GM21381 (cell line): ENCODE data around the gene CARD10.

Experiments used
- ATAC-seq: cut with Tn5 transposase; IDR thresholded peaks from one replicate; pipeline ENCODE4 v1.9.1; 2021; ENCODE audit warnings: mild to moderate bottlenecking, moderate library complexity; ENCODE audit not compliant: unreplicated experiment

Gene CARD10

DNA sequence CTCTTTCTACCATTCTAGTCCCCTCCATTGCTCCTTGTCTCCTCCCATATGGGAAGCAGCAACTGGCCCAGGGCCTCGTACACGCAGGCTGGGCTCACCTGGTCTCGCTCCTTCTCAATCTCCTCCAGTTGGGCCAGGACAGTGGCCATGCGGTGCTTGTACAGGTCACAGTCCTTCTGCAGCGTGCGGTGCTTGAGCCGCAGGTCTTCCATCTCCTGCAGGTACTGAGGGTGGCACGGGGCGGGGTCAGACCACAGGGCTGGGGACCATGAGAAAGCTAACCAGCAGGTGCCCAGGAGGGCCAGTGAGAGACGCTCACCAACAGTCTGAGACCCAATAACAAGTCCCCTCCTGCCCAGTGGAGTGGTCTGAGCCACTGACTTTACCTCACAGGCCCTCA, 11.5 kb downstream of the CARD10 start:
- no peak for ATAC-seq

DNA sequence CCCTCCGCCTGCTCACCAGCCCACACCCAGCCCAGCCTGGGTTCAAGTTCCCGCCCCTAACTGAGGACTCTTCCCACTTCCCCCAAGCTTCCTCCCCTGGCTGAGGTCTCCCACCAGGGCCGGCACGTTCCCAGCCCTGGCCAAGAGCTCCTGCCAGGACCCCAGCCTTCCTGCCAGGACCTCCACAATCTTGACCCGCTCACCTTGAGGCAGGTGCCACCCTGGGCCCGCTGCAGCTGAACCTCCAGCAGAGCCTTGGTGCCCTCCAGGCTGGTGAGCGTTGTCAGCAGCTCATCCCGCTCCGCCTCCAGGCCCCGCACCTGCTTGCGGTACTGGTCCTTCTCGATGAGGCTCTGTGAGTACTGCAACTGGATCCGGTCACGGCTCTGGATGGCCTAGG, 13.2 kb downstream of the CARD10 start:
- ATAC-seq, result no peak

DNA sequence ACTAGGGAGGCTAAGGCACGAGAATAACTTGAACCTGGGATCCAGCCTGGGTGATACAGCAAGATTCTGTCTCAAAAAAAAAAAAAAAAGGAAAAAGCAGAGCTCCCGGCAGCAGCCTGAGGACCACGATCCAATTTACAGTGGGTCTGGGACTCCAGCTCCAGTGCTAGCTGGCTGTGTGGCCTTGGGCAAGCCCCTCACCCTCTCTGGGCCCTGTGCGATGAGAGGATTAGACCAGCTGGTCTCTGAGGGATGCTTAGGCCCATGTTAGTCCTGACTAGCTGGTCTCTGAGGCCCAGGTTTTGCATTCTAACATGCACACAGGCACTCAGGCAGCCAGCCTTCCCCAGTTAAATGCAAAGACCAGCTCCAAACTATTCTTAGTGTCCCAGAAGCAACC, 13.7 kb downstream of the CARD10 start:
- no peak for ATAC-seq

DNA sequence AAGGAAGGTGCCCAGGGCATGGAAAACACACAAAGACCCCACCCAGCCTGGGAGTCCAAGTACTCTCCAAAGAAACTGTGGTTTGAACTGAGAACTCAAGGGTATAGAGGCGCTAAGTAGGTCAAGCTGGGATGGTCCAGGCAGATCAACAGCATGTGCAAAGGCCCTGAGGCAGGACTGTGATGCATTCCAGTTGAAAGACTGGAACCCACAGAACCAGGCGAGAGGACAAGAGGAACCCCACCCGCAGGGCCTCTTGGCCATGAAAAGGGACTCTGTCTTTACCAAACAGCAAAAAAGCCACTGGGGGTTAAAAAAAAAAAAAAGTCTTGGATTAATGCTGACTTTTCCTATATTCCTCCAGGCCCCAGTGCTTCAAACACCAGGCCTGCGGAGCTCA, 14.3 kb downstream of the CARD10 start:
- ATAC-seq, result no peak

DNA sequence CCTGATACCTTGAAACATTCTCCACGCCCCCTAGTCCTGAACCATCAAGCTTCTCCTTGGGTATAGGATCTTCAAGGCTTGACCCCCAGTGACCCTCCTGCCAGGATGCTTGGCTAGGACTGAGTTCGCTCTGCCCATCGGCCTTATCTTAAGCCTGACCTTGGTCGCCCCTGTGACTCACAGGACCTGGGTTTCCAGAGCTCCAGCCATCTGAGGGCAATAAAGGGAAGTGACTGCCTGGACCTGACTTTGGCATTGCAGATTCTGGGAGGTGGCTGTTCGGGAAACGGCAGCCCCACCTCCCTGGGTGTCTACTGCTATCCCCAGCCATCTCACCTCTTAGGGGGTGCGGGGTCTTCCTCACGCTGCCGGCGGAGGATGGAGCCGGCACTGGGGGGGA, 15.4 kb downstream of the CARD10 start:
- no peak for ATAC-seq

DNA sequence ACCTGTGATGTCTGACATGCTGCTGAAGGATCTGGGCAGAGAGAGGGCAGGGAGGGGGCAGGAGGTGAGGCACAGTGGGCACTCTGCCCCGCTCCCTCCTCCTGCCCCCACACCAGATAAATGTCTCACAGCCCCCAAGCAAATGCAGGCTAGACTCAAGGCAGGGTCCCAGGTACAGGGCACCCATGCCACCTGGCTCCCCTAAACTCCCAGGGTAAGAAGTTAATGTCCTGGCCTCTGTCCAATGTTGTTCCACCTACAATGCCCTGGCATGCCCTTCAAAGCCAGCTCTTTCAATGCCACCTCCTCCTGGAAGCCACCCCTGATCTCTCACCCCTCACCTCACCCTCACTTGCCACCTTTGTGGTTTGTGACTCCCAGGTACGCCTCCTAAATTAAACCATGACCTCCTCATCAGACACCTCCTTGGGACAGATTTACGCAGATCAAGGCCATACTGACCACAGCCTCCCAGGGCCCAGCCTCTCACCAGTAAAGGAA, 16.0 kb downstream of the CARD10 start:
- ATAC-seq, result no peak

DNA sequence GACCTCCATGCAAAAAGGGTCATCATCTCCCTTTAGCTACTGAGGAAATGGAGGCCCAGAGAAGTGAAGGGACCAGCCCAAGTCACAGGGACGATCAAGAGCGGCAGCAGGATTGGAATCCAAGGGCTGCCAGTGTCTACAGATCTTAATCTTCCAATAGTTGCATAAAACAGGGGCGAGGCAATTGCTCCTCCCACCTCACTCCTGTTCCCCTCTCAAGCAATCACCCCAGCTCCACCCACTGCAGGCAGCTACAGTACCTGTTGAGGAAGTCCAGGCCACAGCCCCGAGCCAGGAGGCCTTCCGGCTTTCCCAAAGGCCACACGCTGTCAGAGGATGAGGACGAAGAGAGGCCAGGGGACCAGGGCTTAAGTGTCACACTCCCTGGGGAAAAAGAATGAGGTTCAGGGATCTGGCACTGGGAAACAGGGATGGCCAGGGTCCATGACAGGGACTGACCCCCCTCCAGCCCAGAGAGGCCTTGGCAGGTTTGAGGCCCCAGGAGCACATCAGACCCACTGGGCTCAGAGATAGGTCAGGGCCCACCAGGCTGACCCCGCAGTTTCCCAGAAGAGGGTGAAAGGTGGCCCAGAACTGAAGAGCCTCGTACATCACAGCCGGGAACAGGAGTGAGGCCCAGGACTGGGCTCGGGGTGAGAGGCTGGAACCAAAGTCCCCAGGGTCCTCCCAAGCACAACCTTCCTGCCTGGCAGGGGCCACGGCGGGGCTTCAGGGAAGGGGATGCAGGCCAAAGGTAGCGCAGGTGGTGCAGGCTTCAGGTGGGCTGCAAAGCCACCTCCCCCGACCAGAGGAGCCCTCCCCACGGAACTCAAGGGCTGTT, 16.7 kb downstream of the CARD10 start:
- ATAC-seq, result no peak

DNA sequence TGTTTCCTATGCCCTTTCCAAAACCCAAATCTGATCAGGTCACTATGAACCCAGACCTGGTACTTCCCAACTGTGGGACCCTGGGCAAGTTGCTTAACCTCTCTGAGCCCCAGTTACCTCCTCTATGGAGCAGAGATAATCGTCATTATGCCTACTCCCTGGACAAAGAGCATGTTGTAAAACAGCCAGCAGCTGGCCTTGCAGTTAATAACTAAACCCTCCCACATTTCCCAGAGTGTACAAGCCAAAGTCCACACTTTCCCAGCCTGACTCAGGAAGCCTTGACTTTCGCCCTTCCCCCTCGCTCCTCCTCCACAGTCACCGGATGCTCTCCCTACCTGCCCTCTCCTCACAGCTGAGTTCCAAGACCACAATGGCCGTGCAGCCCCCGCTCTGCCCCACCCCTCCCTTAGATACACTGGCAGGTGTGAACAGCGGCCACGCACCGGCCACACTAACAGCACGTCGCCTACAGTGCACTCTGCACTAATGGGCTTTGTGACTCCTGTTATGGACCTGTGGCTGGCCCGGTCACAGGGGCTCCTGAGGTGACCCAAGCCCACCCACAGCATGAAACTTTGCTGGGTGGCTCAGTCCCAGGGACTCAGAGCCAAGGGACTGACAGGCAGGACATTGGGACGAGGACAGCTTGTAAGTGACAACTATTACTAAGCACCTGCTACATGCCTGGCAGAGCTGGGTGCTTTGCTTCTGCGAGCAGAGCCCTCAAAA, 17.4 kb downstream of the CARD10 start:
- ATAC-seq, result no peak

DNA sequence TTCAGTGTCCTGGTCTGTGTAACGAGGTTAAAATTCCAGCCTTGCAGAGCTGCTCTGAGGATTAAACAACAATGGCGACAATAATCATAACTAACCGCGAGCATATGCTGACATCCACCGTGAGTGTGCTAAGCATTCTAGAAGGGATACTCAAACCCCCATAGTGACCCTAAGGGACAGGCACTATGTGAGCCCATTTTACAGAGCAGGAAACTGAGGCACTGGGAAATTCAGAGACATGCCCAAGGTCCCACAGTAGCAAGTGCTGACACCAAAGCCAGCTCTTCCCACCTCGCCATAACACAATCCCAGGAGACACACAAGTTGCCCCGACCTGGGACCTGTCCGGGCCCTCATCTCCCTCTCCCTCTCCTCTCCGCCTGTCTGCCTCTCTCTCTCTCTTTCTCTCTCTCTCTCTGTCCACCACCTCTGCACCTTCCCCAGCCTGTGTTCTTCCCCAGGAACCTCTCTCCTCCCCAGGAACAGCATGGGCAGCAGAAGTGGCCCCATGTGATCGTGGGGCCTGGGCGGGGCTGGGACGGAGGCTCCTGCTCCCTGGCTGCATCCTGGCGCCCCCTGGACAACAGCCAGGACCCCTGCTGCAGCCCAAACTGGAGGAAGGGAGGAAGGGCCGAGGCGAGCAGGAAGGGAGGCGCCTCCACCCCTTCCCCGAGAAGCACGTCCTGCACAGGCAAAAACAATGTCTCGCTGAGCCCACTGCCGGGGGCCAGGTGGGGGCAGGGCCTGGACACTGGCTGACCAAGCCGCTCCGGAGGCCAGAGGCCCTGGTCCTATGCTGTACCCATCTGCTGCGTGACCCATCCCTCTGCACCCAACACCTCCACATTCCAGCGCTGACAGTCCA, 18.2 kb downstream of the CARD10 start:
- no peak for ATAC-seq

DNA sequence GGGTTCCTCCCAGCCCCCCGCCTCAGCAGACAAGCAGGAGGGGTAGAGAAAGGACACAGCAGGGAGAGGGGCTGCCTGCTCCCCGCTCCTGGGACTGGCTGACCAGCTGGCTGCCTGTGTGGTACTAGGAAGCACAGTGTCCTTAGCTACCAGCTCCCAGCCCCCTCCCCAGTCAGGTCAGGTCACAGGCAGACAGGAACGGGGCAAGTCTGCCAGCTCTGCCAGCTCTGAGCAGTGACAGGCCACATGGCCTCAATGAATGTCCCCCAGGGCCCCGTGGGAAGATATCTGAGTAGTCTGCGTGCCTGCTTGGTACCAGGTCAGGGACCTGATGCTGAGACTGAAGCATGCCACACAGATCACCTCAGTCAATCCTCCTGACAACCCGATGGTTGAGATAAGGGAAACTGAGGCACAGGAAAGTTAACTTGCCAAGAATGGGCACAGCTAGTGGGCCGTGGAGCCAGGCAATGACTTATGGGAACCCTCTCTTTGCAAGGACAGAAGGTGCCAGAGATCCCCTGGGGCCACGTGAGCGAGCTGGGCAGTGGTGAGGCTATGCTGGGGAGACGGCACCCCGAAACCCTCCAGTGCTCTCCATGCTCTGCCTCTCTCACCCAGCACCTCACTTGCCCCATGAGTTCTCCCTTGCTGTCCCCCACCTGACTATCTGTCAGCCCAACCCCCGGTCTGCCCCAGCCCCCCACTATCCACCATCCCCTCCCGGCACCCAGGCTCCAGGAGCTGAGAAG, 19.2 kb downstream of the CARD10 start:
- ATAC-seq, result no peak

DNA sequence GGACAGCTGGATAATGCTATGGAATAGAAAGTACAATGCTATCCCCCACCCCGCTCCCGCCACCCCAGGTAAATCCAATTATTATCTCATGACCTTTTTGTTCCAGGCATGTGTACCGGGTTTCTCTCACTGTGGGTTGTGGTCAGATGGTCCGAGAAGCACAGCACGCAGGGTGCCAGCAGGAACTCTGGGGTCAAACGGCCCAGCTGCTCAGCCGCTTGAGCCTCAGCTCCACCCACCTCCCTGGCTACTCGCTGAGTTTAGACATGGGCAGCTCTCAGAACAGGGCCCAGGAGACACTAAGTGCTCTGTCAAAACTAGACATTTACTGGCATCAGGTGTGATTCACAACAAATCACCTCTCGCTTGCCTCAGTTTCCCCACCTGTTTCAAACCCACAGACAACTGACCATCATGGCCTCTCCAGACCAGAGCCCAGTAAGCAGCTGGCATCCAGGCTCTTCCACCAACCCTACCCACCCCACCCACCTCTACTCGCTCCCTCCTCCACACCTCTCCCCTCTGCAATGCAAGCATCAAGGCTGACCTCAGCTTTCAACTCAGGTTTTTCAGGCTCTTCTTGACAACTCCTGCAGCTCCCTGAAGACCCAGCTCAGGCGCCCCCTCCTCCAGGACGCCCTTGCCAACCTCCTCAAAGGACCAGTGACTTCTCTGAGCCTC, 20.0 kb downstream of the CARD10 start:
- no peak for ATAC-seq

DNA sequence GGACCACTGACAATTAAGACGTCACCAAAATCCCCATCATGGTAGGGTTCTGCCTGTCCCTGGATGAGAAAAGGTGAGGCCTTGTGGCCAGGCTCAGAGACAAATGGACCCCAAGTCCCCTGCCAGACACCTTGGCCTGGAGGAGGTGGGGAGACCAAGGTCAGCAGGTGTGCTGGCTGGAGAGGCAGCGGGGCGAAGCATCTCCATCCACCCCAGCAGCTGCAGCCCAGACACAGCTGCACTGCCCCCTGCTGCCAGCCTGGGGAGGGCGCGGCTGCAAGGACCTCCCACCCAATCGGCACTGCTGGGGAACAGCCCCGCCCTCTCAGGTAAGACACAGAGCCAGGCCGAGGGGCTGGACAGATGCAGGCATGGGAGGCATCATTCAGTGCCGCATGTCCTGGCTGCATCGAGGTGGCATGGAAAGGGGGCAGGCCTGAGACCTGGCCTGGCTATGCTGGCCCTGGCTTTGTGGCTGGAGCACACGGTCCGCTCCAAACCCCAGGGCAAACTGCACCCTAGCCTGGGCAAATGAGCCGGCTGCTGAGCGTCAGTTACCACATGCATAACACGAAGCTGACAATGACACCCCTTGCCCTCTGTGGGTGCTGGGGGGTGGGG, 20.8 kb downstream of the CARD10 start:
- ATAC-seq, result no peak

DNA sequence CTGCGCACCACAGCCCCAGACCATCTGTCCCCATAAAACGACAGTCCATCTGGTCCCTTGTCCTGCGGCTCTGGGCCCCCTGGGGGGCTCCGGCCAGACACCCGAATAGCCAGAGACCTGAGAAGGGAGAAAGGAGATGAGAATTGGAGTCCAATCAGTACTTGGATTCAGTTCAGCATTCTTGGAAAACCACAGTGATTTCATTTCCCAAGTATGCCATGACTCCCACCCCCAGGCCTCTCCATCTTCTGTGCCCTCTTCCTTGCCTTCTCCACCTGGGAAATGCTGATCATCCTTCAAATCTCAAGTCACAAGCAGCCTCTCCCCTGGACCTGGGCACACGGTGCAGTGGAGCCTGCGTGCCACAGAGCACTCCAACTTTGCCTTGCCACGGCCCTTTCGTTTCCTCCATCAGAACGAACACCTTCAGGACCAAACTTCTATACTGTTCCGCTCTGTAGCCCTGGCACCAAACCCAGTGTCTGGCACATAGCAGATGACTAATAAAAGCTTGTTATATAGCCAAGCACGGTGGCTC, 22.1 kb downstream of the CARD10 start:
- ATAC-seq, result no peak

DNA sequence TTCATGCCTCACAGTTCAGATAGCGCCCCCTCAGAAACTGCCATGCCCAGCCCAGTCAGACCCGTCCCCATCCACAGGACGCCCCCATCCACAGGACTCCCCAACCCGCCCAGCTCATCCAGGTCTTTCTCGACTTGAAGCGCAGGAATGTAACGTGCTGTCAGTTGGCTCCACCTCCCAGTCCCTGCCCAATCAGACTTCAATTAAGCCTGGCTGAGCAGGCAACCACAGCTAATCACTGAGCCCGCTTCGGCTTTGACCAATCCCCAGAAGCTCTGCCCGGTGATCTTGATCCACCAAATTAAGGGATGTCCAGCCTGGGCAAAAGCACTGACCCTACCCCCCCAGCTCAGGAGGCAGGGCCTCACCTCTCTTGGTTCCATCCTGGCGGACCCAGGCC, 22.6 kb downstream of the CARD10 start:
- ATAC-seq, result no peak

DNA sequence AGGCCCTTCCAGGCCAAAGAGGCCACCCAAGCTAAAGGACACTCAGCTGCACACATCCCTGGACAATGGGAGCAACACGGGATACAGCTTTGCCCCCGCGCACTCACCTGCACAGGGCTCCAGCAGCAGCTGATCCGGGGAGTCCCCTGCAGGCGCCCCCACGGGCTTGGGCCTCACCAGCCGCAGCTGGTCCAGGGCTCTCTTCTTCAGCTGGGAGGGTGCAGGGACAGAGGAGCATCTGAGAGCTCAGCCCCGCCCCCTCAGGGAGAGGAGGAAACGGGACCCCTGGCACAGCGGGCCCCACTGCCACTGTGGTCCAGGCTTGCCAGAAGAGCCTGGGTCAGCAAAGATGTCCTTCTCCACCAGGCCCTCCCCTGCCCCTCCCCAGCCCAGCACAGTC, 25.2 kb downstream of the CARD10 start:
- ATAC-seq, result no peak

DNA sequence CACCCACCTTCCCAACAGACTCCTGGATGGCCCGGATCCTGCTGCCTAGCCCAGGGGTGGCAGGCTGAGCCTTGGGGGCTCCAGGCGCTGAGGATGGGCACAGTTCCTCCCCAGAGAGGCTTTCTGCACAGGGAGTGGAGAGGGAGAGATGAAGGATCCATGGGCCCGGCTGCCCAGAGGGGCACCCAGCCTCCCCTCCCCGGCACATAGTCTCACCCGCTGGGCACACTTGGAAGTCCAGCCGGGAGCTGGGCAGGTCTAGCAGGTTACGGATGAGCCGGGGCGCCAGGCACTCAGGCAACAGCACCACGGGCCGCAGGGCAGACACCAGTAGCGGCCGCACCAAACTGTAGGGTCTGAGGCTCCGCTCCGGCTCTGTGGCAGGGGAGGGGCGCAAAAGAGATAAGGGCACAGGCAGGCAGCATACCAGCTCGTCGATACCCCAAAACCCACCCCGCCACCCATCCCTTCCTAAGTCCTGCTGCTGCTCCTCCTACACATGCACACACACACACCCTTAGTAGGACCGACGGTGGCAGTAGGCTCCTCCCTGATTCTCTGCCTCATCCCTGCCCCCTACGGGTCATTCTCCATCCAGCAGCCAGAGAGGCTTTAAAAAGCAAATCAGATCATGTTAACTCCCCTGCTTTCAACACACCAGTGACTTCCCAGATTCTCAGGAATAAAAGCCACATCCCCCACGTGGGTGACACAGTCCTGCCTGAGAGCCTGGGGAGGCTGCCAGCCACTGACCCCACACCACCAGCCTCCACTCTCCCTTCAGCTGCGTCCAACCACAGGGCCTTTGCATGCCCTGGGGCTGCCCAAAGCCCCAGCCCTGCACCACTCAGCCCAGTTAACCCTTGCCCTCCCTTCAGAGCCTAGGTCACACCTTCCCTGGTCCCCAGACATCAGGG, 26.5 kb downstream of the CARD10 start:
- no peak for ATAC-seq

DNA sequence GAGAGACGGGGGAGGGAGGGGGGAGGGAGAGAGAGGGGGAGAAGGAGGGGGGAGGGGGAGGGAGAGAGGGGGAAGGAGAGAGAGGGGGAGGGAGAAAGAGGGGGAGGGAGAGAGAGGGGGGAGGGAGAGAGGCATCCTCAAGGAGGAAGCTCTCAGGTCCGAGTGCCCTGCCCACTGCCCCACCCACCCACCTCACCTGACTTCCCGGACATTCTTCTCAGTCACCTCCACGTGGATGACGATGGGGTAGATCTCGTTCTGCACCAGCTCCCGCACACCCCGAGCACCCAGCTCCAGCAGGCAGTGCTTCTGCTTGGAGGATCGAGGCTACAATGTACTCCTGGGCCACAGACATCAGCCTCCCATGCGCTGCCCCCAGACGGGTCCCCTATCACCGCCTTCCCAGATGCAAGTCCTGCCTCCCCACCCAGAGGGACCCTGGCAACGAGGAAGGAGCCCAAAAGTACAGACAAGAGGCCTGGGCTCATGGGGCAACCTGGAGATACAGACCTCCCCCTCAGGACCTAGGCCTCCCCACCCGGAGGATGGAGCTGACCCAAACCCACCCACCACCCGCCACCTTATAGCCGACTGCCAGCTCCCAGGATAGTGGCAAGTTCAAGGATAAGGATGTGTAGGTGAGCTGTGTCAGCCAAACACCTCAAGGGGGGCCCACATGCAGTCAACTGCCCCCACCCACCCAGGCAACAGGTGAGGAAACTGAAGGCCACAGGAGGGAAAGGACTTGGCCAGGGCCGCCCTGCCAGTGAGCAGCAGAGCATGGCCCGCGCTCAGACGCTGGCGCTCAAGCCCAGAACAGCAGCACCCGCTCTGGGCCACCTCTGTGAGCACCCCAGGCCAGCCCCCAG, 27.4 kb downstream of the CARD10 start:
- ATAC-seq, result no peak
